ENCODE data around the gene KCNQ4. TPM values are rescaled to one million over a fixed set of nuclear protein-coding genes. Genes with fewer than 3 reads are reported as not detected.
A peak's percentile ranks its signal among the peaks of the same experiment; 100 is the strongest.

Gene KCNQ4
- total RNA-seq, 6 experiments from 2014 or later = 0.05 TPM; not detected in 5

GRCh38 chr1:40769815-40770214 lies 13.8 kb upstream of the KCNQ4 start:
- Mint-ChIP-seq H3K27me3 (ENCODE audit: insufficient read depth) (no peaks in the 10 kb centered on the region; the same call in 1 of the 2 replicates), H3K27ac (0 out of 2 replicates have a peak overlapping the region, but pooled peaks have one; percentile 11), H3K9me3 (no peaks in the 10 kb centered on the region), H3K4me3 (no peak overlapping the region), H3K36me3 (ENCODE audit: low read depth) (peaks cover 34% of the 10 kb centered on the region), H3K4me1 (ENCODE audit: low read depth) (peaks cover 12% of the 10 kb centered on the region)
- no peak for DNase-seq
- TF ChIP-seq, protein P1, sequence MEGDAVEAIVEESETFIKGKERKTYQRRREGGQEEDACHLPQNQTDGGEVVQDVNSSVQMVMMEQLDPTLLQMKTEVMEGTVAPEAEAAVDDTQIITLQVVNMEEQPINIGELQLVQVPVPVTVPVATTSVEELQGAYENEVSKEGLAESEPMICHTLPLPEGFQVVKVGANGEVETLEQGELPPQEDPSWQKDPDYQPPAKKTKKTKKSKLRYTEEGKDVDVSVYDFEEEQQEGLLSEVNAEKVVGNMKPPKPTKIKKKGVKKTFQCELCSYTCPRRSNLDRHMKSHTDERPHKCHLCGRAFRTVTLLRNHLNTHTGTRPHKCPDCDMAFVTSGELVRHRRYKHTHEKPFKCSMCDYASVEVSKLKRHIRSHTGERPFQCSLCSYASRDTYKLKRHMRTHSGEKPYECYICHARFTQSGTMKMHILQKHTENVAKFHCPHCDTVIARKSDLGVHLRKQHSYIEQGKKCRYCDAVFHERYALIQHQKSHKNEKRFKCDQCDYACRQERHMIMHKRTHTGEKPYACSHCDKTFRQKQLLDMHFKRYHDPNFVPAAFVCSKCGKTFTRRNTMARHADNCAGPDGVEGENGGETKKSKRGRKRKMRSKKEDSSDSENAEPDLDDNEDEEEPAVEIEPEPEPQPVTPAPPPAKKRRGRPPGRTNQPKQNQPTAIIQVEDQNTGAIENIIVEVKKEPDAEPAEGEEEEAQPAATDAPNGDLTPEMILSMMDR (IDR thresholded peaks at IDR 0.05) = peak; percentile 48; the same call in 1 of the 2 replicates

DNA sequence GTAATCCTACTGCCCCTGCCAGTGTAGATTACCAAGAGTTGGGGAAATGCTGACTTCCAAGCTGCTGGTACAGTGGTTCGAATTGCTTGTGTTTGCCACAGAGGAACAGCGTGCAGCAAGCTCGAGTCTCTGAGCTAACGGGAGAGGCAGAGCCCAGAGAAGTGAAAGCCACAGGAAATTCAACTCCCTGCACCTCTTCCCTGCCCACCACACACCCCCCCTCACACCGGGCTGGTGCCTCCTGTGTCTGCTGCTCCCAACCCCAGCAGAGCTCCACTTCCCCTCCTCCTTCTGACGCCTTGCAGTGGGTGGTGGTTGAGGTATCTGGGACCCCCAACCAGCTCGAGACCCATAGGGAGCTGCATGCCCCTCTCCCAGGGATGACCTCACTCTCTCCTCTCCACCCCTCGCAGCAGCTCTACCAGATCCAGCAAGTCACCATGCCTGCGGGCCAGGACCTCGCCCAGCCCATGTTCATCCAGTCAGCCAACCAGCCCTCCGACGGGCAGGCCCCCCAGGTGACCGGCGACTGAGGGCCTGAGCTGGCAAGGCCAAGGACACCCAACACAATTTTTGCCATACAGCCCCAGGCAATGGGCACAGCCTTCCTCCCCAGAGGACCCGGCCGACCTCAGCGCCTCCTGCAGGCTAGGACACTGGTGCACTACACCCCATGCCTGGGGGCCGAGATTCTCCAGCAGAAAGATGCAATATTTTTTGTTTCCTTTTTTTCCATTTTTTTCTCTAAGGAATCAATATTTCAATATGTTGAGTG lies 13.1 kb upstream of the KCNQ4 start:
- Mint-ChIP-seq H3K4me1 (ENCODE audit: low read depth) (peaks cover 13% of the 10 kb centered on the region), H3K9me3 (no peaks in the 10 kb centered on the region), H3K27me3 (ENCODE audit: insufficient read depth) (no peaks in the 10 kb centered on the region), H3K4me3 (no peak overlapping the region), H3K27ac (no peak overlapping the region), H3K36me3 (ENCODE audit: low read depth) (peaks cover 36% of the 10 kb centered on the region)
- TF ChIP-seq, protein P1 (IDR thresholded peaks at IDR 0.05) = peak; percentile 43; the same call in 1 of the 2 replicates
- DNase-seq = no peak

DNA sequence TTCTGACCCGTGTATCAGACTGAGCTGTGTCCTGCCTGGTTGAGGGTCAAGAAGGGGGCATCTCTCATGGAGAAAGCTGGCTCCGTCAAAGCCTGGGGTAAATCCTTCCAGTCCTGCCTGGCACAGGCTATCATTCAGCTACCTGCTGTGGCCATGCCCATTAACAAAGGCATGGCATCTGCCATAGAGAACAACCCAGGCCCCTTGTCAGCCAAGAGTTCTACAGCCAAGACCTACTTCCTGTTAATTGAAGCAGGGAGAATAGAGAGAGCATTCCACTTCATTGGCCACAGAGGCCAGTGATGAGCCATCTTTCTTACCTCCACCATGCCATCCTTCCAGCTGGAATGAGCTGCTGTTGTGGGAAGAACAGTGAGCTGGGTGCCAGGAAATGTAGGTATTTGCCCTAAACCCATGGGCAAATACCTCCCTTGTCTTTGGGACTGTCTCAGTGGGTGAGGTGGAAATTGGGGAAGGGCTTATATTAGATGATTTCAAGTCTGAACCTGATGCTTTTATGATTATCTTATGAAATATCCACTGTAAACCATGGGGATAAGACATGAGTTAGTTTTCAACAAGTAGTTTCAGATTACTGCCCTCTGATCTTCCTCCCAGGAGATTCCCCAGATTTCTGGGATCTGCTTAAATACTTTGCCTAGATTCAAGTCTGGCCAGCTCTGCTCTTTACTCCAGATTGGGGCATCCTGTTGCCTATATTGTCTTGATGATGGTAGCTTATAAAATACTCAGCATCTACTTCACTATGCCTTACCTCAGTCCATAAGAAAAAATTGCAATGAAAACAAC lies 11.2 kb upstream of the KCNQ4 start:
- TF ChIP-seq, protein P1 (IDR thresholded peaks at IDR 0.05) = no peak
- Mint-ChIP-seq H3K27ac (no peak overlapping the region), H3K27me3 (ENCODE audit: insufficient read depth) (no peaks in the 10 kb centered on the region), H3K36me3 (ENCODE audit: low read depth) (peaks cover 50% of the 10 kb centered on the region), H3K4me1 (ENCODE audit: low read depth) (peaks cover 7% of the 10 kb centered on the region), H3K9me3 (peaks cover 11% of the 10 kb centered on the region), H3K4me3 (no peak overlapping the region)
- no peak for DNase-seq

DNA sequence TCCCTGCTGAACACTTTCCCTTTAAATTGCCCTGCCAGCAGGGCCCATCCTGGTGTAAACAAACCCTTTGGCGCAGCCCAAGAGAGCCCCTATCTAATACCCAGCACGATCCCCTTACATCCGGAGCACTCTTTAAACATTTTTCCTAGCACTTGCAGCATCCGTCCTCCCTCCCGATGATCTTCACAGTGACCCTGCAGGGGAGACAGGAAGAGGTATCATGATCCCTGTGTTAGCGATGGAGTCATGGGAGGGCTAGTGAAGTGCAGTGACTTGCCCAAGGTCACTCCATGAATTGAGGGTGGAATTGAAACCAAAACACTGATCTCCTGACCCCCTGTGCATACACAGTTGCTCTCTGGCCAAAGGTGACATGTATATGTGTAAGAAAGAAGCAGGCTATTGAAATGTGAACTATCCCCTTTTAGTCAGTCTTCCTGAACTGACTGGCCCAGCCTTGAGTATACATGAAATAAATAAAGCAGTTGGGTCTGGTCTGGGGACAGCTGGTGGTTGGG lies 9.8 kb upstream of the KCNQ4 start:
- no peak overlapping the region for H3K27ac Mint-ChIP-seq
- peaks cover 39% of the 10 kb centered on the region for H3K36me3 Mint-ChIP-seq (ENCODE audit: low read depth)
- no peaks in the 10 kb centered on the region for H3K27me3 Mint-ChIP-seq (ENCODE audit: insufficient read depth)
- H3K4me3 Mint-ChIP-seq = no peak overlapping the region
- peaks cover 7% of the 10 kb centered on the region for H3K4me1 Mint-ChIP-seq (ENCODE audit: low read depth)
- peaks cover 13% of the 10 kb centered on the region for H3K9me3 Mint-ChIP-seq
- DNase-seq = no peak
- TF ChIP-seq, protein P1 (IDR thresholded peaks at IDR 0.05) = no peak

DNA sequence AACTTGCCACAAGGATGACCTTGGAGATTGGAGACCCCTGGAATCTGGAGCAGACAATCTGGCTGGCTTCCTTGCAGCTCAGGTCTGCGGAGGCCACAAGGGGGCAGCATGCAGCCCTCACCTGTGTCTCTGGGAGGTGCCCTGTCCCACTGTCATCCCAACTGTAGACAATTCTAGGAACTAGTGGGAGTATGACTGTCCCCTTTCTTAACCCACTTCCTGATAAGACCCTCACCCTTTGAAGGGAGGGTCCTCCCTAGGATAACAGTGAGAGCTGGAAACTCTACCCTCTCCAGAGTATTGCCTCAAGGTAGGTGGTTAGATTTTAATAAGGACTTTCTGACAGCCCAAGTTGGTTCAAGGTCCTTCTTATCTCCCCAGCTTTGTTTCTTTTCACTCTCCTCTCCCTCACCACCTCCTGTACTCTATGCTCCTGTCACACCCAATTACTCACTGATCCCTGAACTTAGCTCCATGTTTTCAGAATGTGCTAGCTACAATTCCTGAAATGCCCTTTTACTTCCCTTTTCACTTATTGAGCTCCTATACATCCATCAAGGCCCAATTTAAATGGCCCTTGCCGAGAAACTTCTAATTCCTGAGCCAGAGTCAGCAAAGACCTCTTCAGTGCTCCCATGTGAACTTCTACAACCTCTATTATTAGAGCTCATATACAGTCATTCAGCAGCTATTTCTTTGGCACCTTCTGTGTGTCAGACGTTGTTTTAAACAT lies 9.2 kb upstream of the KCNQ4 start:
- H3K36me3 Mint-ChIP-seq (ENCODE audit: low read depth) = peaks cover 33% of the 10 kb centered on the region
- peak; percentile 28 for DNase-seq
- TF ChIP-seq, protein P1 (IDR thresholded peaks at IDR 0.05) = peak; percentile 89
- H3K4me3 Mint-ChIP-seq = no peak overlapping the region
- H3K4me1 Mint-ChIP-seq (ENCODE audit: low read depth) = peaks cover 7% of the 10 kb centered on the region
- no peak overlapping the region for H3K27ac Mint-ChIP-seq
- peaks cover 13% of the 10 kb centered on the region for H3K9me3 Mint-ChIP-seq
- no peaks in the 10 kb centered on the region for H3K27me3 Mint-ChIP-seq (ENCODE audit: insufficient read depth)
